Colonic mucosa (tissue), 4 donors: ENCODE results near the gene CAMK1D. TPM values are rescaled to one million over a fixed set of nuclear protein-coding genes. Genes with fewer than 3 reads are reported as not detected.
A peak's percentile ranks its signal among the peaks of the same experiment; 100 is the strongest.

Experiments
- DNase-seq: peaks from one replicate; pipeline ENCODE4 v3.0.0-alpha.2; 2020
- H3K27ac ChIP-seq: fragments of 200-600 bp; one replicate; pipeline ENCODE4 v1.8.0; 2021
- H3K27me3 ChIP-seq: fragments of 200-600 bp; one replicate; pipeline ENCODE4 v1.8.0; 2021
- H3K36me3 ChIP-seq: fragments of 200-600 bp; one replicate; pipeline ENCODE4 v1.8.0; 2021
- H3K4me1 ChIP-seq: fragments of 200-600 bp; one replicate; pipeline ENCODE4 v1.8.0; 2021; ENCODE audit warnings: mild to moderate bottlenecking
- H3K4me3 ChIP-seq: fragments of 200-600 bp; one replicate; pipeline ENCODE4 v1.8.0; 2021
- H3K9ac ChIP-seq, 2 donors: one replicate each; pipeline ENCODE4 v1.7.0; 2013; ENCODE audit warnings: control low read depth in 2 of 2, low read depth in 2 of 2, low read length in 2 of 2
- H3K9me3 ChIP-seq: fragments of 200-600 bp; one replicate; pipeline ENCODE4 v1.8.0; 2021
- CTCF ChIP-seq: fragments of 200-600 bp; IDR thresholded peaks from one replicate; pipeline ENCODE4 v1.8.0; 2022; ENCODE audit warnings: antibody characterized with exemption, mild to moderate bottlenecking
- intact Hi-C: fragments of 100-400 bp; cut with DNase I; formaldehyde crosslinking; loops from one replicate; pipeline ENCODE4 v1.14.1; 2022
- total RNA-seq, 2 donors: library from RNA; stranded (reverse); fragmentation: NEBNext Ultra II Directional in 1 of 2; extraction: Animal tissue kit (Norgen Biotek cat#: 25700) in 1 of 2; gene quantifications; one replicate each; pipeline ENCODE4 v1.2.1, GENCODE V29; 2021
- donor health status: healthy.
- donor health status: DM: no; HTN: no; CAD: no.
- donor health status: DM: no; HTN: no; CAD: no.

Gene CAMK1D
- total RNA-seq, 2 donors from 2014 or later, result 21.3 to 29.7 TPM

GRCh38 chr10:12387561-12388210 is 38.3 kb downstream of the CAMK1D start:
- Histone ChIP-seq H3K4me3 (no peak overlapping the region), H3K9ac (no peak overlapping the region), H3K4me1 (no peaks in the 10 kb centered on the region), H3K36me3 (no peaks in the 10 kb centered on the region), H3K9me3 (no peaks in the 10 kb centered on the region), H3K27ac (no peak overlapping the region), H3K27me3 (no peaks in the 10 kb centered on the region)
- intact Hi-C loops, result no loop called here
- no peak for TF ChIP-seq CTCF
- no peak for DNase-seq

DNA sequence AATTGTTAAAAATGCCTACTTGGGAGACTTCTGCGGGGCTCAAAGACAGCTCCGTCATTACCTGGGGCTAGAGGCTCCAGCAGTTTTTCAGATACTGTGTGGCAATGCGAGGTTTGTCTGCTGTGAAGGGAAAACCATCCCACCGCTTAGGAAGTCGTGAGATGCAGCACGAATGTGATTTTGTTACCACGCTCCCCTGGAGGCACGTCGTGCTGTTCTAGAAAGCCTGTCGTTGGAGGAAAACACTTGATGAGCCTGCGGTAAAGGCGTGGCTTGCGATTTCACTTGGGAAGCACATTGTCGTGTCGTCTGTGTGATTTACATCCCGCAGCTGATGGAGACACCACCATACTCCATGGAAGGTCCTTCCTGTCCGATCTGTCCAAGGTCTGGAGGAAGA is 39.3 kb downstream of the CAMK1D start:
- DNase-seq, result no peak
- H3K36me3 ChIP-seq, result no peaks in the 10 kb centered on the region
- no peaks in the 10 kb centered on the region for H3K27me3 ChIP-seq
- TF ChIP-seq CTCF, result no peak
- no peaks in the 10 kb centered on the region for H3K9me3 ChIP-seq
- H3K4me1 ChIP-seq, result no peaks in the 10 kb centered on the region
- H3K27ac ChIP-seq, result no peak overlapping the region
- no peak overlapping the region for H3K4me3 ChIP-seq
- no peak overlapping the region for H3K9ac ChIP-seq
- intact Hi-C loops, result no loop called here

DNA sequence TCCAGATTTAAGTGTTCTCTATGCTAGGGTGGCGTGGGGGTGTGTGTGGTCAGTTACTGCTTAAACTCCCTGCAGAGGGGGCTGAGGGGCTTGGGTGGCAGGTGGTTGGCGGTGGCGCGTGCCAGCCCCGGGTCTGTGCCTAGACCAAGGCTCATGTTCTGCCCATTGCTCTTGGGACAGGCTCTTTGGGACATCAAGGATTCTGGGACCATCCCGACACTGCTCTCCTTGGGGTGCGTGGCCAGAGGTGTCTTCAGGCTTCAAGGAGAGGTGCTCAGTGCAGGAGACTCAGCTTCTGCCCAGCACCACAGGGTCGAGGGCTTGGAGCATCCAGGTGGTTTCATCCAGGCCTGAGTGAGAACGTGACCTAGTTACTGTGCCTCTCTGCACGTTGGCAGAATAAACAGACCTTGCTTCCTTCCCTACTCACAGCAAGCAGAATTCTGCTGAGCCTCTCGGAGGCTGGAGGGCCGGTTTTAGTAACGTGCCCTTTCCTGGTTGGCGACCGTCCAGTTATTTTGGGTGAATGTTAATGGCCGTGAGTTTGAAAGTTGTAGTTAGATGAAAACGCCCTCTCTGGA is 39.9 kb downstream of the CAMK1D start:
- intact Hi-C loops, result no loop called here
- peak; percentile 57 for DNase-seq
- Histone ChIP-seq H3K27me3 (no peaks in the 10 kb centered on the region), H3K4me3 (no peak overlapping the region), H3K9ac (no peak overlapping the region), H3K27ac (no peak overlapping the region), H3K9me3 (no peaks in the 10 kb centered on the region), H3K36me3 (no peaks in the 10 kb centered on the region), H3K4me1 (no peaks in the 10 kb centered on the region)
- TF ChIP-seq CTCF, result no peak

GRCh38 chr10:12390733-12391132 is 41.4 kb downstream of the CAMK1D start:
- Histone ChIP-seq H3K27ac (no peak overlapping the region), H3K4me3 (no peak overlapping the region), H3K4me1 (no peaks in the 10 kb centered on the region), H3K36me3 (no peaks in the 10 kb centered on the region), H3K9ac (no peak overlapping the region), H3K27me3 (no peaks in the 10 kb centered on the region), H3K9me3 (no peaks in the 10 kb centered on the region)
- no peak for DNase-seq
- intact Hi-C loops, result no loop called here
- TF ChIP-seq CTCF, result no peak

- no peak for TF ChIP-seq CTCF
- Histone ChIP-seq H3K9ac (no peak overlapping the region), H3K27me3 (no peaks in the 10 kb centered on the region), H3K4me1 (no peaks in the 10 kb centered on the region), H3K9me3 (no peaks in the 10 kb centered on the region), H3K27ac (no peak overlapping the region), H3K4me3 (no peak overlapping the region), H3K36me3 (no peaks in the 10 kb centered on the region)
- DNase-seq, result no peak
- intact Hi-C loops, result no loop called here
These were observed 41.9 kb downstream of the CAMK1D start for GRCh38 chr10:12391206-12391605.
